ENCODE results near the gene SRP9. TPM values are rescaled to one million over a fixed set of nuclear protein-coding genes. Genes with fewer than 3 reads are reported as not detected.

Gene SRP9
- total and polyA plus RNA-seq, 10 of the 15 experiments (the other 5 are each of a cell fraction or from before 2014, with no cell fraction given) = 248 to 1,200 (median 514) TPM

GRCh38 chr1:225816643-225817538, 39.3 kb downstream of the SRP9 start:
- no peak overlapping the region for H3K9ac ChIP-seq (ENCODE audit: control insufficient read depth, insufficient read depth, low read length)
- ChIA-PET SMC1A (ENCODE audit: uncharacterized antibody, unreplicated experiment) (no interaction called here), POLR2A (no interaction called here), RAD21 (ENCODE audit: unreplicated experiment) (no interaction called here), CTCF (no interaction called here)
- H3K9me3 ChIP-seq (replicated peaks; ENCODE audit: control insufficient read depth, insufficient read depth, low read length) = no peaks in the 10 kb centered on the region
- no peaks in the 10 kb centered on the region for H3K27me3 ChIP-seq (replicated peaks in 1 of 2; ENCODE audit: control insufficient read depth in 2 of 2, insufficient read depth in 2 of 2, low read length in 1 of 2)
- in situ Hi-C loops (cut with MboI) (no loop called here), intact Hi-C loops (cut with micrococcal nuclease; ENCODE audit: unreplicated experiment) (no loop called here)
- H3K27ac ChIP-seq (ENCODE audit: control insufficient read depth, insufficient read depth) = no peak overlapping the region
- H4K20me1 ChIP-seq (ENCODE audit: control insufficient read depth, insufficient read depth) = no peaks in the 10 kb centered on the region
- BruUV-seq (replicated peaks) = no TSS peak
- H2AFZ ChIP-seq (ENCODE audit: control insufficient read depth, low read depth, low read length) = no peak overlapping the region
- no peak overlapping the region for H3K4me3 ChIP-seq
- H3K79me2 ChIP-seq (ENCODE audit: control insufficient read depth, insufficient read depth, low read length) = no peaks in the 10 kb centered on the region
- no peaks in the 10 kb centered on the region for H3K36me3 ChIP-seq (ENCODE audit: control insufficient read depth in 2 of 2, insufficient read depth in 2 of 2, low read length in 1 of 2)
- no peak for FAIRE-seq
- no peak for ATAC-seq
- no peak for TF ChIP-seq CREM (IDR thresholded peaks at IDR 0.05; ENCODE audit: low read depth)
- no peak for TF ChIP-seq TCF12 (IDR thresholded peaks at IDR 0.05; ENCODE audit: low read depth, low read length)
- no peak for TF ChIP-seq RELA (IDR thresholded peaks at IDR 0.05; ENCODE audit: borderline replicate concordance, partially characterized antibody)
- no peak for TF ChIP-seq ZBTB11 (CRISPR knock-in tag; IDR thresholded peaks at IDR 0.05)
- TF ChIP-seq NFYA (IDR thresholded peaks at IDR 0.05; ENCODE audit: borderline replicate concordance, low read depth, low read length) = no peak
- TF ChIP-seq SPI1 (IDR thresholded peaks at IDR 0.05; ENCODE audit: borderline replicate concordance, insufficient read depth, low read depth, low read length) = no peak
- TF ChIP-seq, protein P1, sequence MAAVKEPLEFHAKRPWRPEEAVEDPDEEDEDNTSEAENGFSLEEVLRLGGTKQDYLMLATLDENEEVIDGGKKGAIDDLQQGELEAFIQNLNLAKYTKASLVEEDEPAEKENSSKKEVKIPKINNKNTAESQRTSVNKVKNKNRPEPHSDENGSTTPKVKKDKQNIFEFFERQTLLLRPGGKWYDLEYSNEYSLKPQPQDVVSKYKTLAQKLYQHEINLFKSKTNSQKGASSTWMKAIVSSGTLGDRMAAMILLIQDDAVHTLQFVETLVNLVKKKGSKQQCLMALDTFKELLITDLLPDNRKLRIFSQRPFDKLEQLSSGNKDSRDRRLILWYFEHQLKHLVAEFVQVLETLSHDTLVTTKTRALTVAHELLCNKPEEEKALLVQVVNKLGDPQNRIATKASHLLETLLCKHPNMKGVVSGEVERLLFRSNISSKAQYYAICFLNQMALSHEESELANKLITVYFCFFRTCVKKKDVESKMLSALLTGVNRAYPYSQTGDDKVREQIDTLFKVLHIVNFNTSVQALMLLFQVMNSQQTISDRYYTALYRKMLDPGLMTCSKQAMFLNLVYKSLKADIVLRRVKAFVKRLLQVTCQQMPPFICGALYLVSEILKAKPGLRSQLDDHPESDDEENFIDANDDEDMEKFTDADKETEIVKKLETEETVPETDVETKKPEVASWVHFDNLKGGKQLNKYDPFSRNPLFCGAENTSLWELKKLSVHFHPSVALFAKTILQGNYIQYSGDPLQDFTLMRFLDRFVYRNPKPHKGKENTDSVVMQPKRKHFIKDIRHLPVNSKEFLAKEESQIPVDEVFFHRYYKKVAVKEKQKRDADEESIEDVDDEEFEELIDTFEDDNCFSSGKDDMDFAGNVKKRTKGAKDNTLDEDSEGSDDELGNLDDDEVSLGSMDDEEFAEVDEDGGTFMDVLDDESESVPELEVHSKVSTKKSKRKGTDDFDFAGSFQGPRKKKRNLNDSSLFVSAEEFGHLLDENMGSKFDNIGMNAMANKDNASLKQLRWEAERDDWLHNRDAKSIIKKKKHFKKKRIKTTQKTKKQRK (IDR thresholded peaks at IDR 0.05; ENCODE audit: low read depth, low read length) = no peak
- TF ChIP-seq BCL11A (IDR thresholded peaks at IDR 0.05; ENCODE audit: low read depth, low read length) = no peak
- TF ChIP-seq FOXK2 (IDR thresholded peaks at IDR 0.05) = no peak
- TF ChIP-seq SMAD5 (IDR thresholded peaks at IDR 0.05; ENCODE audit: low read depth) = no peak
- no peak for TF ChIP-seq YY1 (IDR thresholded peaks at IDR 0.05; ENCODE audit: low read depth, low read length)
- no peak for TF ChIP-seq ZNF217 (IDR thresholded peaks at IDR 0.05)
- H3K4me1 ChIP-seq (ENCODE audit: control insufficient read depth, insufficient read depth, low read length) = no peaks in the 10 kb centered on the region
- 67% methylated on average over 12 of the region's 17 CpGs for WGBS (ENCODE audit: insufficient coverage, insufficient replicate concordance, low lambda C conversion rate, missing lambda C conversion rate)
- H3K4me2 ChIP-seq (ENCODE audit: control insufficient read depth, insufficient read depth) = no peak overlapping the region
- DNase-seq (ENCODE audit: low read depth, low spot score) = no peak
